ENCODE results near the gene TLCD2. TPM values are rescaled to one million over a fixed set of nuclear protein-coding genes. Genes with fewer than 3 reads are reported as not detected.

The TLCD2 gene
- total RNA-seq, 1 experiment from 2014 or later = 1.9 TPM

DNA sequence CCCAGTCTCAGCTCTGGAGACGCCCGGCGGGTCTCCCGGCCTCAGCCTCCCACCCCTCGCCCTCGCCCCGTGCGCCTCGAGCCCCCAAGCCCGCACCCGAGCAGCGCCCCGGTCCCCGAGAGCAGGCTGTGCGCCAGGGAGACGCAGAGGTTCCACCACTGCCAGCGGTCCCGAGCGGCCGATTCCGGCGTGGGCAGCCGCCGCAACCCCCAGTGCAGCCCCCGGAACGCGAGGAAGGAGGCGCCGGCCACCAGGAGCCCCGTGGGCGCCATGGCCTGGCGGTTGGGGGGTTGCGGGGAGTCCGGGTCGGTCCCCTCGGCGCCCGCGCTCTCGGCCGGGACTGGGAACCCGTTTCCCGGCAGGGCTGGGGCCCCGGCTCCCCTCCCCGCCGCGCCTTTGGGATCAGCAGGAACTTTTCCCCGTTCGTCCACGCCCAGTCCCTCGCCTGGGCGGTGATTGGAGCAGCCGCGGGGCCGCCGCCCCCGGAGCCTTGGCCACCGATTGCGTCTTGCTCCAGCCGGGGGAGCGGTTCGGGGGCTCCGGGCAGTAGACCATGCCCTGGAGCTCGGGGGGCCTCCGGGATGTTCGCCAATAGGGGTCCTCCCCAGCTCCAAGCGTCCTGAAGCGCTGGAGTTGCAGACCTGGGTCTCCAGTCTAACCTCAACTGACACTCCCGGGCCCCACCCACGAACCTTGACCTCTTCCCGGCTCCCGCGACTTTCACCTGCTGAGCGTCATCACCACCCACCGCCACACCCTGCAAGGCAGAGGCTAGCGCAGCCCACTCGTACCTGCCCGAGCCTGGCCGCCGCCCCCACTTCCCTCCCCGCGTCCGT lies at the start of gene TLCD2 (continued):
- TF ChIP-seq, protein P1, sequence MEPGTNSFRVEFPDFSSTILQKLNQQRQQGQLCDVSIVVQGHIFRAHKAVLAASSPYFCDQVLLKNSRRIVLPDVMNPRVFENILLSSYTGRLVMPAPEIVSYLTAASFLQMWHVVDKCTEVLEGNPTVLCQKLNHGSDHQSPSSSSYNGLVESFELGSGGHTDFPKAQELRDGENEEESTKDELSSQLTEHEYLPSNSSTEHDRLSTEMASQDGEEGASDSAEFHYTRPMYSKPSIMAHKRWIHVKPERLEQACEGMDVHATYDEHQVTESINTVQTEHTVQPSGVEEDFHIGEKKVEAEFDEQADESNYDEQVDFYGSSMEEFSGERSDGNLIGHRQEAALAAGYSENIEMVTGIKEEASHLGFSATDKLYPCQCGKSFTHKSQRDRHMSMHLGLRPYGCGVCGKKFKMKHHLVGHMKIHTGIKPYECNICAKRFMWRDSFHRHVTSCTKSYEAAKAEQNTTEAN (CRISPR knock-in tag; IDR thresholded peaks at IDR 0.05) = no peak

DNA sequence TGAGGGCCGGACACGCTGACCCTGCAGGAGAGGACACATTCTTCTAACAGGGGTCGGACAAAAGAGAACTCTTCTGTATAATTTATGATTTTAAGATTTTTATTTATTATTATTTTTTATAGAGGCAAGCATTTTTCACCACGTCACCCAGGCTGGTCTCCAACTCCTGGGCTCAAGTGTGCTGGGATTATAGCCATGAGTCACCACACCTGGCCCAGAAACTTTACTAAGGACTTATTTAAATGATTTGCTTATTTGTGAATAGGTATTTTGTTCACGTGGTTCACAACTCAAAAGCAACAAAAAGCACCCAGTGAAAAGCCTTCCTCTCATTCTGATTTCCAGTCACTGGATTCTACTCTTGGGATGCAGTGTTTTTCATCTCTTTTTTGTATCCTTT lies 49.4 kb upstream of the TLCD2 start:
- TF ChIP-seq ZNF416 (CRISPR knock-in tag; IDR thresholded peaks at IDR 0.05) = no peak
- TF ChIP-seq EMX1 (CRISPR knock-in tag; IDR thresholded peaks at IDR 0.05) = no peak
- TF ChIP-seq, protein P2, sequence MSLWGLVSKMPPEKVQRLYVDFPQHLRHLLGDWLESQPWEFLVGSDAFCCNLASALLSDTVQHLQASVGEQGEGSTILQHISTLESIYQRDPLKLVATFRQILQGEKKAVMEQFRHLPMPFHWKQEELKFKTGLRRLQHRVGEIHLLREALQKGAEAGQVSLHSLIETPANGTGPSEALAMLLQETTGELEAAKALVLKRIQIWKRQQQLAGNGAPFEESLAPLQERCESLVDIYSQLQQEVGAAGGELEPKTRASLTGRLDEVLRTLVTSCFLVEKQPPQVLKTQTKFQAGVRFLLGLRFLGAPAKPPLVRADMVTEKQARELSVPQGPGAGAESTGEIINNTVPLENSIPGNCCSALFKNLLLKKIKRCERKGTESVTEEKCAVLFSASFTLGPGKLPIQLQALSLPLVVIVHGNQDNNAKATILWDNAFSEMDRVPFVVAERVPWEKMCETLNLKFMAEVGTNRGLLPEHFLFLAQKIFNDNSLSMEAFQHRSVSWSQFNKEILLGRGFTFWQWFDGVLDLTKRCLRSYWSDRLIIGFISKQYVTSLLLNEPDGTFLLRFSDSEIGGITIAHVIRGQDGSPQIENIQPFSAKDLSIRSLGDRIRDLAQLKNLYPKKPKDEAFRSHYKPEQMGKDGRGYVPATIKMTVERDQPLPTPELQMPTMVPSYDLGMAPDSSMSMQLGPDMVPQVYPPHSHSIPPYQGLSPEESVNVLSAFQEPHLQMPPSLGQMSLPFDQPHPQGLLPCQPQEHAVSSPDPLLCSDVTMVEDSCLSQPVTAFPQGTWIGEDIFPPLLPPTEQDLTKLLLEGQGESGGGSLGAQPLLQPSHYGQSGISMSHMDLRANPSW (CRISPR knock-in tag; conservative IDR thresholded peaks at IDR 0.05; ENCODE audit: low read depth) = no peak
- TF ChIP-seq TEAD1 (CRISPR knock-in tag; IDR thresholded peaks at IDR 0.05) = no peak
- no peak for TF ChIP-seq TP53 (CRISPR knock-in tag; IDR thresholded peaks at IDR 0.05)
- Mint-ChIP-seq H3K4me1 (peaks cover 21% of the 10 kb centered on the region), H3K36me3 (no peaks in the 10 kb centered on the region), H3K4me3 (no peak overlapping the region), H3K27me3 (ENCODE audit: low read depth) (no peaks in the 10 kb centered on the region), H3K9me3 (no peaks in the 10 kb centered on the region), H3K27ac (no peak overlapping the region)
- ChIA-PET POLR2A (no interaction called here), CTCF (no interaction called here)
- ATAC-seq (no peak), DNase-seq (ENCODE audit: low spot score) (no peak)

DNA sequence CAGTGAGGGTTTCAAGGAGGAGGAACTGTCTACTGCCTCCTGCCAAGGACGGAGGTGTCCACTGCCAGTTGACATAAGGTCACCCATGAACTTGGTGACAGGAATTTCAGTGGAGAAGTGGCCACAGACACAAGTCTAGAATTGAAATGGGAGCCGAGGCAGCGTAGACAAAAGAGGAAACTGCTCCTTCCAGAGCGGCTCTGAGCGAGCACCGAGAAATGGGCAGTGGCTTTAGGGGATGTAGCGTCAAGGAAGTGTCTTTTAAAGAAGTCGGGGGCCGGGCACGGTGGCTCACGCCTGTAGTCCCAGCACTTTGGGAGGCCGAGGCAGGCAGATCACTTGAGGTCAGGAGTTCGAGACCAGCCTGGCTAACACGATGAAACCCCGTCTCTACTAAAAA lies 48.6 kb upstream of the TLCD2 start:
- no peak overlapping the region for H3K27ac Mint-ChIP-seq
- H3K36me3 Mint-ChIP-seq = no peaks in the 10 kb centered on the region
- H3K9me3 Mint-ChIP-seq = no peaks in the 10 kb centered on the region
- POLR2A ChIA-PET = no interaction called here
- H3K4me3 Mint-ChIP-seq = no peak overlapping the region
- ATAC-seq (no peak), DNase-seq (ENCODE audit: low spot score) (no peak)
- H3K27me3 Mint-ChIP-seq (ENCODE audit: low read depth) = no peaks in the 10 kb centered on the region
- H3K4me1 Mint-ChIP-seq = peaks cover 21% of the 10 kb centered on the region
- CTCF ChIA-PET = no interaction called here
- TF ChIP-seq SMAD3 (CRISPR knock-in tag; IDR thresholded peaks at IDR 0.05; ENCODE audit: borderline replicate concordance) (no peak), RORB (CRISPR knock-in tag; IDR thresholded peaks at IDR 0.05) (no peak), KAT7 (CRISPR knock-in tag; IDR thresholded peaks at IDR 0.05; ENCODE audit: borderline replicate concordance) (no peak), NFATC4 (CRISPR knock-in tag; IDR thresholded peaks at IDR 0.05) (no peak), GTF2I (CRISPR knock-in tag; conservative IDR thresholded peaks at IDR 0.05) (no peak), MYBL2 (CRISPR knock-in tag; IDR thresholded peaks at IDR 0.05) (no peak), ZNF416 (CRISPR knock-in tag; IDR thresholded peaks at IDR 0.05) (no peak)
- TF ChIP-seq, protein P3, sequence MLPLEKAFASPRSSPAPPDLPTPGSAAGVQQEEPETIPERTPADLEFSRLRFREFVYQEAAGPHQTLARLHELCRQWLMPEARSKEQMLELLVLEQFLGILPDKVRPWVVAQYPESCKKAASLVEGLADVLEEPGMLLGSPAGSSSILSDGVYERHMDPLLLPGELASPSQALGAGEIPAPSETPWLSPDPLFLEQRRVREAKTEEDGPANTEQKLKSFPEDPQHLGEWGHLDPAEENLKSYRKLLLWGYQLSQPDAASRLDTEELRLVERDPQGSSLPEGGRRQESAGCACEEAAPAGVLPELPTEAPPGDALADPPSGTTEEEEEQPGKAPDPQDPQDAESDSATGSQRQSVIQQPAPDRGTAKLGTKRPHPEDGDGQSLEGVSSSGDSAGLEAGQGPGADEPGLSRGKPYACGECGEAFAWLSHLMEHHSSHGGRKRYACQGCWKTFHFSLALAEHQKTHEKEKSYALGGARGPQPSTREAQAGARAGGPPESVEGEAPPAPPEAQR (CRISPR knock-in tag; IDR thresholded peaks at IDR 0.05) = no peak
- TF ChIP-seq, protein P4, sequence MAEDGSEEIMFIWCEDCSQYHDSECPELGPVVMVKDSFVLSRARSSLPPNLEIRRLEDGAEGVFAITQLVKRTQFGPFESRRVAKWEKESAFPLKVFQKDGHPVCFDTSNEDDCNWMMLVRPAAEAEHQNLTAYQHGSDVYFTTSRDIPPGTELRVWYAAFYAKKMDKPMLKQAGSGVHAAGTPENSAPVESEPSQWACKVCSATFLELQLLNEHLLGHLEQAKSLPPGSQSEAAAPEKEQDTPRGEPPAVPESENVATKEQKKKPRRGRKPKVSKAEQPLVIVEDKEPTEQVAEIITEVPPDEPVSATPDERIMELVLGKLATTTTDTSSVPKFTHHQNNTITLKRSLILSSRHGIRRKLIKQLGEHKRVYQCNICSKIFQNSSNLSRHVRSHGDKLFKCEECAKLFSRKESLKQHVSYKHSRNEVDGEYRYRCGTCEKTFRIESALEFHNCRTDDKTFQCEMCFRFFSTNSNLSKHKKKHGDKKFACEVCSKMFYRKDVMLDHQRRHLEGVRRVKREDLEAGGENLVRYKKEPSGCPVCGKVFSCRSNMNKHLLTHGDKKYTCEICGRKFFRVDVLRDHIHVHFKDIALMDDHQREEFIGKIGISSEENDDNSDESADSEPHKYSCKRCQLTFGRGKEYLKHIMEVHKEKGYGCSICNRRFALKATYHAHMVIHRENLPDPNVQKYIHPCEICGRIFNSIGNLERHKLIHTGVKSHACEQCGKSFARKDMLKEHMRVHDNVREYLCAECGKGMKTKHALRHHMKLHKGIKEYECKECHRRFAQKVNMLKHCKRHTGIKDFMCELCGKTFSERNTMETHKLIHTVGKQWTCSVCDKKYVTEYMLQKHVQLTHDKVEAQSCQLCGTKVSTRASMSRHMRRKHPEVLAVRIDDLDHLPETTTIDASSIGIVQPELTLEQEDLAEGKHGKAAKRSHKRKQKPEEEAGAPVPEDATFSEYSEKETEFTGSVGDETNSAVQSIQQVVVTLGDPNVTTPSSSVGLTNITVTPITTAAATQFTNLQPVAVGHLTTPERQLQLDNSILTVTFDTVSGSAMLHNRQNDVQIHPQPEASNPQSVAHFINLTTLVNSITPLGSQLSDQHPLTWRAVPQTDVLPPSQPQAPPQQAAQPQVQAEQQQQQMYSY (CRISPR knock-in tag; IDR thresholded peaks at IDR 0.05) = no peak
- TF ChIP-seq, protein P5, sequence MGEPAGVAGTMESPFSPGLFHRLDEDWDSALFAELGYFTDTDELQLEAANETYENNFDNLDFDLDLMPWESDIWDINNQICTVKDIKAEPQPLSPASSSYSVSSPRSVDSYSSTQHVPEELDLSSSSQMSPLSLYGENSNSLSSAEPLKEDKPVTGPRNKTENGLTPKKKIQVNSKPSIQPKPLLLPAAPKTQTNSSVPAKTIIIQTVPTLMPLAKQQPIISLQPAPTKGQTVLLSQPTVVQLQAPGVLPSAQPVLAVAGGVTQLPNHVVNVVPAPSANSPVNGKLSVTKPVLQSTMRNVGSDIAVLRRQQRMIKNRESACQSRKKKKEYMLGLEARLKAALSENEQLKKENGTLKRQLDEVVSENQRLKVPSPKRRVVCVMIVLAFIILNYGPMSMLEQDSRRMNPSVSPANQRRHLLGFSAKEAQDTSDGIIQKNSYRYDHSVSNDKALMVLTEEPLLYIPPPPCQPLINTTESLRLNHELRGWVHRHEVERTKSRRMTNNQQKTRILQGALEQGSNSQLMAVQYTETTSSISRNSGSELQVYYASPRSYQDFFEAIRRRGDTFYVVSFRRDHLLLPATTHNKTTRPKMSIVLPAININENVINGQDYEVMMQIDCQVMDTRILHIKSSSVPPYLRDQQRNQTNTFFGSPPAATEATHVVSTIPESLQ (CRISPR knock-in tag; IDR thresholded peaks at IDR 0.05) = no peak
- TF ChIP-seq, protein P6, sequence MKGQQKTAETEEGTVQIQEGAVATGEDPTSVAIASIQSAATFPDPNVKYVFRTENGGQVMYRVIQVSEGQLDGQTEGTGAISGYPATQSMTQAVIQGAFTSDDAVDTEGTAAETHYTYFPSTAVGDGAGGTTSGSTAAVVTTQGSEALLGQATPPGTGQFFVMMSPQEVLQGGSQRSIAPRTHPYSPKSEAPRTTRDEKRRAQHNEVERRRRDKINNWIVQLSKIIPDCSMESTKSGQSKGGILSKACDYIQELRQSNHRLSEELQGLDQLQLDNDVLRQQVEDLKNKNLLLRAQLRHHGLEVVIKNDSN (CRISPR knock-in tag; IDR thresholded peaks at IDR 0.05) = no peak
- TF ChIP-seq, protein P7, sequence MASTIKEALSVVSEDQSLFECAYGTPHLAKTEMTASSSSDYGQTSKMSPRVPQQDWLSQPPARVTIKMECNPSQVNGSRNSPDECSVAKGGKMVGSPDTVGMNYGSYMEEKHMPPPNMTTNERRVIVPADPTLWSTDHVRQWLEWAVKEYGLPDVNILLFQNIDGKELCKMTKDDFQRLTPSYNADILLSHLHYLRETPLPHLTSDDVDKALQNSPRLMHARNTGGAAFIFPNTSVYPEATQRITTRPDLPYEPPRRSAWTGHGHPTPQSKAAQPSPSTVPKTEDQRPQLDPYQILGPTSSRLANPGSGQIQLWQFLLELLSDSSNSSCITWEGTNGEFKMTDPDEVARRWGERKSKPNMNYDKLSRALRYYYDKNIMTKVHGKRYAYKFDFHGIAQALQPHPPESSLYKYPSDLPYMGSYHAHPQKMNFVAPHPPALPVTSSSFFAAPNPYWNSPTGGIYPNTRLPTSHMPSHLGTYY (CRISPR knock-in tag; IDR thresholded peaks at IDR 0.05) = no peak
- TF ChIP-seq, protein P8, sequence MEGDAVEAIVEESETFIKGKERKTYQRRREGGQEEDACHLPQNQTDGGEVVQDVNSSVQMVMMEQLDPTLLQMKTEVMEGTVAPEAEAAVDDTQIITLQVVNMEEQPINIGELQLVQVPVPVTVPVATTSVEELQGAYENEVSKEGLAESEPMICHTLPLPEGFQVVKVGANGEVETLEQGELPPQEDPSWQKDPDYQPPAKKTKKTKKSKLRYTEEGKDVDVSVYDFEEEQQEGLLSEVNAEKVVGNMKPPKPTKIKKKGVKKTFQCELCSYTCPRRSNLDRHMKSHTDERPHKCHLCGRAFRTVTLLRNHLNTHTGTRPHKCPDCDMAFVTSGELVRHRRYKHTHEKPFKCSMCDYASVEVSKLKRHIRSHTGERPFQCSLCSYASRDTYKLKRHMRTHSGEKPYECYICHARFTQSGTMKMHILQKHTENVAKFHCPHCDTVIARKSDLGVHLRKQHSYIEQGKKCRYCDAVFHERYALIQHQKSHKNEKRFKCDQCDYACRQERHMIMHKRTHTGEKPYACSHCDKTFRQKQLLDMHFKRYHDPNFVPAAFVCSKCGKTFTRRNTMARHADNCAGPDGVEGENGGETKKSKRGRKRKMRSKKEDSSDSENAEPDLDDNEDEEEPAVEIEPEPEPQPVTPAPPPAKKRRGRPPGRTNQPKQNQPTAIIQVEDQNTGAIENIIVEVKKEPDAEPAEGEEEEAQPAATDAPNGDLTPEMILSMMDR (IDR thresholded peaks at IDR 0.05) = no peak

Data from WTC11 (cell line).